ENCODE measurements around the gene VCL. TPM values are rescaled to one million over a fixed set of nuclear protein-coding genes. Genes with fewer than 3 reads are reported as not detected.

Gene VCL
- total and polyA plus RNA-seq, 4 donors: 4.3 to 37.8 (median 17.3) TPM

DNA sequence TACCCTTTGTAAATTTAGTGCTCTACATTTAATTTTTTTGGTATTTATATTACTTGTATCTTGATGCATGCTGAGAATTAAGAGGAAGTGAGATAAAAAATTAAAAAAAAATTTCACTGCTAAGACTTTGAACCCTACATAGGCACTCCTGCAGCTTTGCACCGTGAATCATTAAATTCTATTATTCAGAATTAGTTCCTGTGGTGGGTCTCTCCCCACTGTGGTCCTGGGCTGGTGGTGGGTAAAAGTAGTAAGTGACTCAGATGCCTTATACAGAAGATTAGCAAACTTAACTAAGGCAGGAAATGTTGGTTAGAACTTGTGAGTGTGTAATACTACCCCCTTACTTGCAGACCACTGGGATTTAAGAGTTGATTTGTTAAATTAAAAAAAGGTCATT, 80.1 kb downstream of the VCL start:
- TF ChIP-seq RAD21 (IDR thresholded peaks at IDR 0.05) (no peak), HNF4A (conservative IDR thresholded peaks at IDR 0.05) (no peak), GABPA (IDR thresholded peaks at IDR 0.05 in 1 of 2, conservative IDR thresholded peaks at IDR 0.05 in 1 of 2) (no peak), EGR1 (IDR thresholded peaks at IDR 0.05; ENCODE audit: low read depth in 2 of 2) (no peak), TAF1 (conservative IDR thresholded peaks at IDR 0.05) (no peak), YY1 (IDR thresholded peaks at IDR 0.05) (no peak)
- TF ChIP-seq, protein P1, sequence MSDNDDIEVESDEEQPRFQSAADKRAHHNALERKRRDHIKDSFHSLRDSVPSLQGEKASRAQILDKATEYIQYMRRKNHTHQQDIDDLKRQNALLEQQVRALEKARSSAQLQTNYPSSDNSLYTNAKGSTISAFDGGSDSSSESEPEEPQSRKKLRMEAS (IDR thresholded peaks at IDR 0.05): no peak
- TF ChIP-seq, protein P2, sequence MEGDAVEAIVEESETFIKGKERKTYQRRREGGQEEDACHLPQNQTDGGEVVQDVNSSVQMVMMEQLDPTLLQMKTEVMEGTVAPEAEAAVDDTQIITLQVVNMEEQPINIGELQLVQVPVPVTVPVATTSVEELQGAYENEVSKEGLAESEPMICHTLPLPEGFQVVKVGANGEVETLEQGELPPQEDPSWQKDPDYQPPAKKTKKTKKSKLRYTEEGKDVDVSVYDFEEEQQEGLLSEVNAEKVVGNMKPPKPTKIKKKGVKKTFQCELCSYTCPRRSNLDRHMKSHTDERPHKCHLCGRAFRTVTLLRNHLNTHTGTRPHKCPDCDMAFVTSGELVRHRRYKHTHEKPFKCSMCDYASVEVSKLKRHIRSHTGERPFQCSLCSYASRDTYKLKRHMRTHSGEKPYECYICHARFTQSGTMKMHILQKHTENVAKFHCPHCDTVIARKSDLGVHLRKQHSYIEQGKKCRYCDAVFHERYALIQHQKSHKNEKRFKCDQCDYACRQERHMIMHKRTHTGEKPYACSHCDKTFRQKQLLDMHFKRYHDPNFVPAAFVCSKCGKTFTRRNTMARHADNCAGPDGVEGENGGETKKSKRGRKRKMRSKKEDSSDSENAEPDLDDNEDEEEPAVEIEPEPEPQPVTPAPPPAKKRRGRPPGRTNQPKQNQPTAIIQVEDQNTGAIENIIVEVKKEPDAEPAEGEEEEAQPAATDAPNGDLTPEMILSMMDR (IDR thresholded peaks at IDR 0.05; ENCODE audit: low read depth, low read length, missing input control): no peak
- TF ChIP-seq, protein P3, sequence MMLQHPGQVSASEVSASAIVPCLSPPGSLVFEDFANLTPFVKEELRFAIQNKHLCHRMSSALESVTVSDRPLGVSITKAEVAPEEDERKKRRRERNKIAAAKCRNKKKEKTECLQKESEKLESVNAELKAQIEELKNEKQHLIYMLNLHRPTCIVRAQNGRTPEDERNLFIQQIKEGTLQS (IDR thresholded peaks at IDR 0.05): no peak
- TF ChIP-seq, protein P4, sequence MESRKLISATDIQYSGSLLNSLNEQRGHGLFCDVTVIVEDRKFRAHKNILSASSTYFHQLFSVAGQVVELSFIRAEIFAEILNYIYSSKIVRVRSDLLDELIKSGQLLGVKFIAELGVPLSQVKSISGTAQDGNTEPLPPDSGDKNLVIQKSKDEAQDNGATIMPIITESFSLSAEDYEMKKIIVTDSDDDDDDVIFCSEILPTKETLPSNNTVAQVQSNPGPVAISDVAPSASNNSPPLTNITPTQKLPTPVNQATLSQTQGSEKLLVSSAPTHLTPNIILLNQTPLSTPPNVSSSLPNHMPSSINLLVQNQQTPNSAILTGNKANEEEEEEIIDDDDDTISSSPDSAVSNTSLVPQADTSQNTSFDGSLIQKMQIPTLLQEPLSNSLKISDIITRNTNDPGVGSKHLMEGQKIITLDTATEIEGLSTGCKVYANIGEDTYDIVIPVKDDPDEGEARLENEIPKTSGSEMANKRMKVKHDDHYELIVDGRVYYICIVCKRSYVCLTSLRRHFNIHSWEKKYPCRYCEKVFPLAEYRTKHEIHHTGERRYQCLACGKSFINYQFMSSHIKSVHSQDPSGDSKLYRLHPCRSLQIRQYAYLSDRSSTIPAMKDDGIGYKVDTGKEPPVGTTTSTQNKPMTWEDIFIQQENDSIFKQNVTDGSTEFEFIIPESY (IDR thresholded peaks at IDR 0.05): no peak
- 59% methylated on average over 1 of the region's 1 CpG for WGBS
- Histone ChIP-seq H3K27me3 (ENCODE audit: control insufficient read depth in 4 of 4, insufficient read depth in 4 of 4, low read length in 3 of 4) (no peaks in the 10 kb centered on the region), H3K4me1 (ENCODE audit: control insufficient read depth in 4 of 4, insufficient read depth in 4 of 4, low read length in 3 of 4) (peaks cover 2 to 21% (median 17%) of the 10 kb centered on the region in 4 donors), H3K9me3 (ENCODE audit: control insufficient read depth in 4 of 4, low read length in 3 of 4) (no peaks in the 10 kb centered on the region), H3K36me3 (ENCODE audit: control insufficient read depth in 4 of 4, insufficient read depth in 3 of 4, low read depth in 1 of 4, low read length in 3 of 4) (peaks cover 0 to 11% (median 3%) of the 10 kb centered on the region in 4 donors), H3K4me3 (ENCODE audit: low read depth in 1 of 3, low read length in 3 of 3) (no peak overlapping the region), H3K9ac (ENCODE audit: low read depth in 1 of 2, low read length in 2 of 2) (no peak overlapping the region), H3K27ac (ENCODE audit: low read depth in 1 of 2, low read length in 2 of 2) (no peak overlapping the region)
- no peak for DNase-seq (ENCODE audit: low spot score)

DNA sequence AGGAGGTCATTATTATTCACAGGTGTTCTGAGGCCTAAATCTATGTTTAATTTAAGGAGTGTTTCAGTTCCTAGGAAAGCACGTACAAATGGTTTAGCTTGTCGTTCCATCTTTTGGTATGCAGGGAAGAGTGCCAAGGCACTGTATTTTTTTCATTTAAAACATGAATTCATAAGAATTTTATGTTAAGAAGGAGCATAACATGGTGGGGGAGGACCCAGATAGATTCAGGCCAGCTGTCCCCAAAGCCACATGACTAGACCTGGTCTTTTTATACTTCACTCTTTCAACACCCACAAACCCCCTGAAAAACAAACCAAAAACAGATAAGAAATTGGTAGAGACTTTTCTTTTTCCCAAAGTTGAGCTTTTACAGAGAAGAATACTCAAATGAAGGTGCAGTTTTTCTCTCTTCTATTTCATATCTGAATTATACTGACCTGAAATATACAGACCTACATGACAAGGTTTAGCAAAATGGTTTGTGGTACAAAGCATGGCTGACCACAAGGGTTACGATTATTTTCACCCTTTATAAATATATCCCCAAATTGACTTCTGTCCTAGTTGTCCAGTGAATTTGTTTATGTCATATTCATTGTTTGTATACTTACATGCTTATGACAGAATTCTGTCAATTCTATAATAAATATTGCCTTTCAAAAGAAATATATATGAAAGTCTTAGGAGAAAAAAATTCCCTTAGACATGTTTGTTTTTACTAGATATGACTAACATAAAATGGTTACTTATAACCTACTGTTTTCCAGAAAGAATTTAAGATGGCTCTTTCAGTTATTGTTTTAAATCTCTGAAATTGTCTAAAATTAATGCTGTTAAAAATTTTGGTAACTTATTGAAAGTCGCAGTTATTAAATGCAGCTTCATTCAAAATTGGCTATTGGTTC, 81.4 kb downstream of the VCL start:
- TF ChIP-seq, protein P5, sequence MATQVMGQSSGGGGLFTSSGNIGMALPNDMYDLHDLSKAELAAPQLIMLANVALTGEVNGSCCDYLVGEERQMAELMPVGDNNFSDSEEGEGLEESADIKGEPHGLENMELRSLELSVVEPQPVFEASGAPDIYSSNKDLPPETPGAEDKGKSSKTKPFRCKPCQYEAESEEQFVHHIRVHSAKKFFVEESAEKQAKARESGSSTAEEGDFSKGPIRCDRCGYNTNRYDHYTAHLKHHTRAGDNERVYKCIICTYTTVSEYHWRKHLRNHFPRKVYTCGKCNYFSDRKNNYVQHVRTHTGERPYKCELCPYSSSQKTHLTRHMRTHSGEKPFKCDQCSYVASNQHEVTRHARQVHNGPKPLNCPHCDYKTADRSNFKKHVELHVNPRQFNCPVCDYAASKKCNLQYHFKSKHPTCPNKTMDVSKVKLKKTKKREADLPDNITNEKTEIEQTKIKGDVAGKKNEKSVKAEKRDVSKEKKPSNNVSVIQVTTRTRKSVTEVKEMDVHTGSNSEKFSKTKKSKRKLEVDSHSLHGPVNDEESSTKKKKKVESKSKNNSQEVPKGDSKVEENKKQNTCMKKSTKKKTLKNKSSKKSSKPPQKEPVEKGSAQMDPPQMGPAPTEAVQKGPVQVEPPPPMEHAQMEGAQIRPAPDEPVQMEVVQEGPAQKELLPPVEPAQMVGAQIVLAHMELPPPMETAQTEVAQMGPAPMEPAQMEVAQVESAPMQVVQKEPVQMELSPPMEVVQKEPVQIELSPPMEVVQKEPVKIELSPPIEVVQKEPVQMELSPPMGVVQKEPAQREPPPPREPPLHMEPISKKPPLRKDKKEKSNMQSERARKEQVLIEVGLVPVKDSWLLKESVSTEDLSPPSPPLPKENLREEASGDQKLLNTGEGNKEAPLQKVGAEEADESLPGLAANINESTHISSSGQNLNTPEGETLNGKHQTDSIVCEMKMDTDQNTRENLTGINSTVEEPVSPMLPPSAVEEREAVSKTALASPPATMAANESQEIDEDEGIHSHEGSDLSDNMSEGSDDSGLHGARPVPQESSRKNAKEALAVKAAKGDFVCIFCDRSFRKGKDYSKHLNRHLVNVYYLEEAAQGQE (IDR thresholded peaks at IDR 0.05): no peak
- TF ChIP-seq RAD21 (IDR thresholded peaks at IDR 0.05) (no peak), NR2F2 (IDR thresholded peaks at IDR 0.05) (no peak), GABPA (IDR thresholded peaks at IDR 0.05 in 1 of 2, conservative IDR thresholded peaks at IDR 0.05 in 1 of 2) (no peak), JUND (IDR thresholded peaks at IDR 0.05) (no peak), FOXA2 (IDR thresholded peaks at IDR 0.05) (no peak), RXRA (IDR thresholded peaks at IDR 0.05) (no peak), TAF1 (conservative IDR thresholded peaks at IDR 0.05) (no peak), SP1 (IDR thresholded peaks at IDR 0.05) (no peak)
- TF ChIP-seq, protein P2 (IDR thresholded peaks at IDR 0.05; ENCODE audit: low read depth, low read length, missing input control): no peak
- TF ChIP-seq, protein P1 (IDR thresholded peaks at IDR 0.05): no peak
- TF ChIP-seq, protein P3 (IDR thresholded peaks at IDR 0.05): no peak
- Histone ChIP-seq H3K9ac (ENCODE audit: low read depth in 1 of 2, low read length in 2 of 2) (no peak overlapping the region), H3K9me3 (ENCODE audit: control insufficient read depth in 4 of 4, low read length in 3 of 4) (no peaks in the 10 kb centered on the region), H3K4me1 (ENCODE audit: control insufficient read depth in 4 of 4, insufficient read depth in 4 of 4, low read length in 3 of 4) (peaks cover 4 to 22% (median 17%) of the 10 kb centered on the region in 4 donors), H3K4me3 (ENCODE audit: low read depth in 1 of 3, low read length in 3 of 3) (no peak overlapping the region), H3K27ac (ENCODE audit: low read depth in 1 of 2, low read length in 2 of 2) (no peak overlapping the region), H3K36me3 (ENCODE audit: control insufficient read depth in 4 of 4, insufficient read depth in 3 of 4, low read depth in 1 of 4, low read length in 3 of 4) (peaks cover 0 to 6% (median 1%) of the 10 kb centered on the region in 4 donors), H3K27me3 (ENCODE audit: control insufficient read depth in 4 of 4, insufficient read depth in 4 of 4, low read length in 3 of 4) (no peaks in the 10 kb centered on the region)
- WGBS: 81% methylated on average over 4 of the region's 4 CpGs
- no peak for DNase-seq (ENCODE audit: low spot score)
